ENCODE data around the gene ATP2B2. TPM values are rescaled to one million over a fixed set of nuclear protein-coding genes. Genes with fewer than 3 reads are reported as not detected.

ATP2B2 gene
- total RNA-seq, 1 donor from 2014 or later: not detected

- Mint-ChIP-seq H3K27ac (no peak overlapping the region), H3K27me3 (ENCODE audit: insufficient read depth, low read depth) (peaks cover 18% of the 10 kb centered on the region), H3K4me3 (no peak overlapping the region), H3K4me1 (peaks cover 4% of the 10 kb centered on the region), H3K9me3 (no peaks in the 10 kb centered on the region), H3K36me3 (no peaks in the 10 kb centered on the region)
- Histone ChIP-seq H3K4me2 (no peak overlapping the region), H3K36me3 (no peaks in the 10 kb centered on the region), H4K20me1 (ENCODE audit: low read depth) (no peaks in the 10 kb centered on the region), H3K27me3 (no peaks in the 10 kb centered on the region), H3K4me3 (no peak overlapping the region), H3K79me2 (ENCODE audit: low read depth) (no peaks in the 10 kb centered on the region), H3K4me1 (no peaks in the 10 kb centered on the region), H3K27ac (no peak overlapping the region), H3F3A (ENCODE audit: low read depth) (no peaks in the 10 kb centered on the region), H2AFZ (replicated peaks) (no peak overlapping the region), H3K9ac (no peak overlapping the region), H3K9me3 (ENCODE audit: low read depth) (no peaks in the 10 kb centered on the region)
- no peak for TF ChIP-seq EZH2phosphoT487 (IDR thresholded peaks at IDR 0.05)
- TF ChIP-seq CTCF (IDR thresholded peaks at IDR 0.05): no peak
- TF ChIP-seq EZH2 (IDR thresholded peaks at IDR 0.05): no peak
- no peak for DNase-seq (ENCODE audit: low spot score)
These were observed 119.3 kb downstream of the ATP2B2 start for GRCh38 chr3:10386121-10386520.

DNA sequence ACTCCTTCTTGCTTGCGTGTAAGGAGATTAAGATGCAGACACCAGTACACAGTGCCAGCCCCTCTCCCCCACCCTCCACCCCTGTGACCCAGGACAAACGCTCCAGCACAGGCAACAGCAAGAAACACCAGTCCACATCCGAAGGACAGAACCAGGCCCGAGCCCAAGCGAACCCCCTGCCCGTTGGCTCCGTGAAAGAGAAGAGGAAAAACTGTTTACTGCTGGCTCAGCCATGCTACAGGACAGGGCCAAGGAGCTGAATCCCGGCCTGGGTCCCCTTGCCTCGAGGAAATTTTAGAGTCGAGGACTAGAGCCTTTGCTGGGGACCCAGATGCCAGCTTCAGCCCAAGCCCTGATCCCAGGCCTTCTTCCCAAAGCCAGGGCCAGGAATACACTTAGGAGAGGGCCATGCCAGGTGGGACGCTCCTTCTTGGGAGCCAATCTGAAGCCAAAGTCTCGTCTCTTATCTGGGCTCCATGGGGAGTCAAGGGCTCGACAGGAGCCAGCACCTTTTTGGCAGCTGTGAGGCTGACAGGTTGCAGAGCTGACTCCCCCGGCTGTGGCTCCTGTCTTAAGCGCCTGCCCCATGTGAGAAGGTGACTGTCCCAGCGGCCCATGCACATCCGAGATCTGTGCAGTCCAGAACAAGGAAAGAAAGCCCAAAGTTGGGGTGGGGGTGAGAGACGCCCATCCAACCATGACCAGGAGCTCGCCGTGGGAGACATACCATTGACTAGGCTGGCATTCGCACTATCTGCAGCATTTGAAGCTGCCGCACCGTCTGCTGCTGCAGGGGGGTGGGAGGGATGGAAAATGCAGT lies 120.6 kb downstream of the ATP2B2 start:
- TF ChIP-seq CTCF (IDR thresholded peaks at IDR 0.05) (no peak), EZH2phosphoT487 (IDR thresholded peaks at IDR 0.05) (no peak), EZH2 (IDR thresholded peaks at IDR 0.05) (no peak)
- H3K36me3 ChIP-seq: no peaks in the 10 kb centered on the region
- no peak overlapping the region for H3K4me2 ChIP-seq
- no peak overlapping the region for H2AFZ ChIP-seq (replicated peaks)
- H3K9me3 ChIP-seq (ENCODE audit: low read depth): no peaks in the 10 kb centered on the region
- Mint-ChIP-seq H3K9me3 (no peaks in the 10 kb centered on the region), H3K4me1 (peaks cover 5% of the 10 kb centered on the region), H3K27ac (no peak overlapping the region), H3K36me3 (no peaks in the 10 kb centered on the region), H3K4me3 (no peak overlapping the region), H3K27me3 (ENCODE audit: insufficient read depth, low read depth) (peaks cover 20% of the 10 kb centered on the region)
- DNase-seq (ENCODE audit: low spot score): no peak
- H3K27me3 ChIP-seq: no peaks in the 10 kb centered on the region
- no peaks in the 10 kb centered on the region for H3F3A ChIP-seq (ENCODE audit: low read depth)
- no peaks in the 10 kb centered on the region for H3K4me1 ChIP-seq
- H3K27ac ChIP-seq: no peak overlapping the region
- no peak overlapping the region for H3K9ac ChIP-seq
- H3K4me3 ChIP-seq: no peak overlapping the region
- H3K79me2 ChIP-seq (ENCODE audit: low read depth): no peaks in the 10 kb centered on the region
- no peaks in the 10 kb centered on the region for H4K20me1 ChIP-seq (ENCODE audit: low read depth)

GRCh38 chr3:10383850-10384248 lies 121.5 kb downstream of the ATP2B2 start:
- Histone ChIP-seq H3K4me2 (no peak overlapping the region), H4K20me1 (ENCODE audit: low read depth) (no peaks in the 10 kb centered on the region), H3K36me3 (no peaks in the 10 kb centered on the region), H3K9ac (no peak overlapping the region), H2AFZ (replicated peaks) (no peak overlapping the region), H3F3A (ENCODE audit: low read depth) (no peaks in the 10 kb centered on the region), H3K4me3 (no peak overlapping the region), H3K4me1 (no peaks in the 10 kb centered on the region), H3K27me3 (no peaks in the 10 kb centered on the region), H3K27ac (no peak overlapping the region), H3K79me2 (ENCODE audit: low read depth) (no peaks in the 10 kb centered on the region), H3K9me3 (ENCODE audit: low read depth) (no peaks in the 10 kb centered on the region)
- Mint-ChIP-seq H3K4me3 (no peak overlapping the region), H3K4me1 (peaks cover 13% of the 10 kb centered on the region), H3K27ac (no peak overlapping the region), H3K36me3 (no peaks in the 10 kb centered on the region), H3K9me3 (no peaks in the 10 kb centered on the region), H3K27me3 (ENCODE audit: insufficient read depth, low read depth) (peaks cover 24% of the 10 kb centered on the region)
- no peak for DNase-seq (ENCODE audit: low spot score)
- no peak for TF ChIP-seq CTCF (IDR thresholded peaks at IDR 0.05)
- TF ChIP-seq EZH2phosphoT487 (IDR thresholded peaks at IDR 0.05): no peak
- no peak for TF ChIP-seq EZH2 (IDR thresholded peaks at IDR 0.05)
